SK-N-SH (cell line): Measurements from ENCODE around the gene MC3R. TPM values are rescaled to one million over a fixed set of nuclear protein-coding genes. Genes with fewer than 3 reads are reported as not detected.

ENCODE experiments used
- CTCF ChIA-PET: fragments of 300-600, 350-600 bp; formaldehyde crosslinking; extraction: SDS; loops from one replicate; lab custom pipeline; 2021; lab: Yijun Ruan, JAX
- POLR2A ChIA-PET: fragments of 350-600 bp; sonication (Branson Sonifier 250); formaldehyde crosslinking; extraction: SDS; loops from one replicate; lab custom pipeline; 2020; ENCODE audit warnings: antibody characterized with exemption, inconsistent platforms; lab: Yijun Ruan, JAX
- DNase-seq: peaks from one replicate; pipeline ENCODE4 v3.0.0; 2012
- H2AFZ ChIP-seq: fragments of 200-600 bp; sonication (generic); 2 replicates; pipeline ENCODE4 v1.8.1; 2016; ENCODE audit warnings: antibody characterized with exemption, mild to moderate bottlenecking, low read depth
- H3F3A ChIP-seq: fragments of 200-600 bp; sonication (generic); replicated peaks from 2 replicates; pipeline ENCODE3; 2016; ENCODE audit warnings: antibody characterized with exemption, mild to moderate bottlenecking; ENCODE audit not compliant: insufficient read depth
- H3K27ac ChIP-seq, 2 experiments: fragments of 200-500 bp in 1 of 2; fragments of 200-600 bp in 1 of 2; sonication (Bioruptor generic) in 1 of 2; sonication (generic), shearing (Covaris generic) in 1 of 2; 2 replicates each; pipeline versions ENCODE4 v1.5.1 to v1.6.1; 2014 to 2016; ENCODE audit warnings: low read depth in 2 of 2, inconsistent platforms in 1 of 2, low read length in 1 of 2, mild to moderate bottlenecking in 1 of 2, mixed read lengths in 1 of 2
- H3K27me3 ChIP-seq: fragments of 200-600 bp; sonication (generic), shearing (Covaris generic); 2 replicates; pipeline ENCODE4 v1.6.1; 2016; ENCODE audit warnings: mixed run types; ENCODE audit not compliant: insufficient read depth
- H3K36me3 ChIP-seq, 2 experiments: fragments of 200-500 bp in 1 of 2; fragments of 200-600 bp in 1 of 2; sonication (Bioruptor generic) in 1 of 2; sonication (generic) in 1 of 2; replicated peaks in 1 of 2; 2 replicates each; pipeline versions ENCODE3 to v1.5.1; 2014 to 2016; ENCODE audit warnings: low read length in 1 of 2, mild to moderate bottlenecking in 1 of 2; ENCODE audit not compliant: insufficient read depth in 2 of 2, control insufficient read depth in 1 of 2
- H3K4me1 ChIP-seq, 2 experiments: fragments of 200-500 bp in 1 of 2; fragments of 200-600 bp in 1 of 2; sonication (Bioruptor generic) in 1 of 2; sonication (generic), shearing (Covaris generic) in 1 of 2; 2 replicates each; pipeline versions ENCODE4 v1.5.1 to v1.6.1; 2014 to 2016; ENCODE audit warnings: low read depth in 1 of 2, low read length in 1 of 2, mixed run types in 1 of 2; ENCODE audit not compliant: insufficient read depth in 2 of 2, control insufficient read depth in 1 of 2
- H3K4me2 ChIP-seq: fragments of 200-600 bp; sonication (generic), shearing (Covaris generic); 2 replicates; pipeline ENCODE4 v1.6.1; 2017; ENCODE audit warnings: mixed run types
- H3K4me3 ChIP-seq, 2 experiments: fragments of 200-500 bp in 1 of 2; fragments of 200-600 bp in 1 of 2; sonication (Bioruptor generic) in 1 of 2; sonication (generic), shearing (Covaris generic) in 1 of 2; 2 replicates each; pipeline versions ENCODE4 v1.5.1 to v1.8.1; 2014 to 2016; ENCODE audit warnings: low read depth in 2 of 2, inconsistent platforms in 1 of 2, low read length in 1 of 2, mild to moderate bottlenecking in 1 of 2, mixed read lengths in 1 of 2, moderate library complexity in 1 of 2
- H3K79me2 ChIP-seq: fragments of 200-600 bp; sonication (generic); 2 replicates; pipeline ENCODE4 v1.8.1; 2017; ENCODE audit warnings: mild to moderate bottlenecking; ENCODE audit not compliant: insufficient read depth
- H3K9ac ChIP-seq: fragments of 200-600 bp; sonication (generic); 2 replicates; pipeline ENCODE4 v1.6.1; 2017; ENCODE audit warnings: mixed run types
- H3K9me2 ChIP-seq: fragments of 200-600 bp; sonication (generic); 2 replicates; pipeline ENCODE4 v1.6.1; 2017; ENCODE audit warnings: mixed run types
- H3K9me3 ChIP-seq: fragments of 200-600 bp; sonication (generic); 2 replicates; pipeline ENCODE4 v1.6.1; 2017; ENCODE audit warnings: mixed run types, mild to moderate bottlenecking, moderate library complexity
- H4K20me1 ChIP-seq: fragments of 200-600 bp; sonication (generic); 2 replicates; pipeline ENCODE4 v1.6.1; 2017; ENCODE audit warnings: mild to moderate bottlenecking, mixed run types; ENCODE audit not compliant: insufficient read depth
- CHD2 ChIP-seq: fragments of 150-350 bp; IDR thresholded peaks from 2 replicates; pipeline ENCODE4 v1.6.1; 2018; ENCODE audit warnings: low read length; ENCODE audit not compliant: partially characterized antibody
- CTCF ChIP-seq: fragments of 200-600 bp; sonication (generic); IDR thresholded peaks from 2 replicates; pipeline ENCODE4 v1.6.1; 2017; ENCODE audit warnings: antibody characterized with exemption, mild to moderate bottlenecking, moderate library complexity
- ELF1 ChIP-seq: IDR thresholded peaks from 2 replicates; pipeline ENCODE4 v1.4.0; 2012
- EZH2phosphoT487 ChIP-seq: fragments of 200-600 bp; sonication (generic); IDR thresholded peaks from 2 replicates; pipeline ENCODE4 v1.6.1; 2017; ENCODE audit warnings: low read depth, mixed run types, mild to moderate bottlenecking, antibody characterized with exemption, moderate library complexity, borderline replicate concordance
- GABPA ChIP-seq: IDR thresholded peaks from 2 replicates; pipeline ENCODE4 v1.4.0; 2012; ENCODE audit warnings: low read depth, mild to moderate bottlenecking
- GATA2 ChIP-seq: sonication (generic); formaldehyde crosslinking; IDR thresholded peaks from 2 replicates; pipeline ENCODE4 v1.5.0; 2020; ENCODE audit warnings: mild to moderate bottlenecking, missing genetic modification reagents
- JUND ChIP-seq: IDR thresholded peaks from 2 replicates; pipeline ENCODE4 v1.4.0; 2012
- MEF2A ChIP-seq: IDR thresholded peaks from 2 replicates; pipeline ENCODE4 v1.4.0; 2012; ENCODE audit warnings: low read depth, borderline replicate concordance
- NFIC ChIP-seq: IDR thresholded peaks from 2 replicates; pipeline ENCODE4 v1.4.0; 2012; ENCODE audit warnings: borderline replicate concordance
- NRF1 ChIP-seq: IDR thresholded peaks from 2 replicates; pipeline ENCODE4 v1.6.1; 2012; ENCODE audit warnings: low read depth, mild to moderate bottlenecking, low read length
- POLR2AphosphoS5 ChIP-seq: IDR thresholded peaks from 2 replicates; pipeline ENCODE4 v1.6.1; 2012; ENCODE audit warnings: low read depth, low read length
- RAD21 ChIP-seq: IDR thresholded peaks from 2 replicates; pipeline ENCODE4 v1.6.1; 2012; ENCODE audit warnings: mild to moderate bottlenecking, low read length
- REST ChIP-seq: IDR thresholded peaks from 2 replicates; pipeline ENCODE4 v1.6.1; 2012; ENCODE audit warnings: mild to moderate bottlenecking, low read depth, low read length, moderate library complexity
- RFX5 ChIP-seq: IDR thresholded peaks from 2 replicates; pipeline ENCODE4 v1.6.1; 2012; ENCODE audit warnings: mild to moderate bottlenecking, improper control_type of control experiment, low read length
- RXRA ChIP-seq: IDR thresholded peaks from 2 replicates; pipeline ENCODE4 v1.4.0; 2012; ENCODE audit warnings: low read depth, mild to moderate bottlenecking, borderline replicate concordance
- SIN3A ChIP-seq: IDR thresholded peaks from 2 replicates; pipeline ENCODE4 v1.6.1; 2012; ENCODE audit warnings: low read depth, mild to moderate bottlenecking, low read length, moderate library complexity, borderline replicate concordance
- USF2 ChIP-seq: fragments of 150-350 bp; IDR thresholded peaks from 2 replicates; pipeline ENCODE4 v1.6.1; 2017; ENCODE audit warnings: antibody characterized with exemption, low read length, low read depth, borderline replicate concordance
- YY1 ChIP-seq: IDR thresholded peaks from 2 replicates; pipeline ENCODE4 v1.4.0; 2012; ENCODE audit warnings: low read depth, mild to moderate bottlenecking
- ZBTB33 ChIP-seq: IDR thresholded peaks from 2 replicates; pipeline ENCODE4 v1.4.0; 2012; ENCODE audit warnings: low read depth, borderline replicate concordance
- WGBS: methylation state at CpG from one replicate; pipeline ENCODE4 v1.1.6; 2017; ENCODE audit warnings: low lambda C conversion rate; 5-methylcytosine and 5-hydroxymethylcytosine counted together
- polyA plus RNA-seq, 3 experiments: library from polyadenylated mRNA; depleted of rRNA; stranded (reverse); fragments of >200 nt; gene quantifications; 2 replicates each; pipeline ENCODE4 v1.2.3, GENCODE V29; 2012
- TF ChIP-seq, protein P1 (sequence below): IDR thresholded peaks from 2 replicates; pipeline ENCODE4 v1.4.0; 2012; ENCODE audit warnings: low read depth

Gene MC3R
- polyA plus RNA-seq, 1 of the 3 experiments (the other 2 are of a cell fraction) = not detected

GRCh38 chr20:56222945-56223344 is 25.6 kb upstream of the MC3R start:
- Histone ChIP-seq H3K36me3 (no peaks in the 10 kb centered on the region), H3K9ac (no peak overlapping the region)

More at GRCh38 chr20:56222945-56223344, 25.6 kb upstream of the MC3R start:
- no peak overlapping the region for H3K27ac ChIP-seq
- no peak overlapping the region for H2AFZ ChIP-seq
- no peak overlapping the region for H3K4me2 ChIP-seq
- no peaks in the 10 kb centered on the region for H3K9me3 ChIP-seq
- H3K9me2 ChIP-seq = no peaks in the 10 kb centered on the region
- 0% methylated on average over 2 of the region's 2 CpGs for WGBS
- no peaks in the 10 kb centered on the region for H3K79me2 ChIP-seq
- no peaks in the 10 kb centered on the region for H3K27me3 ChIP-seq
- CTCF ChIA-PET = no interaction called here
- TF ChIP-seq SIN3A (no peak), RAD21 (no peak), GABPA (no peak), RXRA (no peak), CHD2 (no peak), ELF1 (no peak), NRF1 (no peak), GATA2 (no peak), NFIC (no peak), POLR2AphosphoS5 (no peak), CTCF (no peak), YY1 (no peak), ZBTB33 (no peak), MEF2A (no peak), USF2 (no peak), REST (no peak), RFX5 (no peak), JUND (no peak), EZH2phosphoT487 (no peak)
- TF ChIP-seq, protein P1, sequence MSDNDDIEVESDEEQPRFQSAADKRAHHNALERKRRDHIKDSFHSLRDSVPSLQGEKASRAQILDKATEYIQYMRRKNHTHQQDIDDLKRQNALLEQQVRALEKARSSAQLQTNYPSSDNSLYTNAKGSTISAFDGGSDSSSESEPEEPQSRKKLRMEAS = no peak
- DNase-seq = no peak
- H4K20me1 ChIP-seq = no peaks in the 10 kb centered on the region
- no peak overlapping the region for H3K4me3 ChIP-seq
- H3K4me1 ChIP-seq = no peaks in the 10 kb centered on the region
- POLR2A ChIA-PET = no interaction called here
- no peaks in the 10 kb centered on the region for H3F3A ChIP-seq
